ENCODE data around the gene EMC6.

The EMC6 gene

GRCh38 chr17:3715296-3715695 lies 46.7 kb downstream of the EMC6 start:
- DNase-seq: no peak

- no peak for DNase-seq
These were observed 49.6 kb downstream of the EMC6 start for GRCh38 chr17:3718201-3718600.

GRCh38 chr17:3719265-3719664 lies 50.7 kb downstream of the EMC6 start:
- DNase-seq: no peak
